Measurements from ENCODE around the gene LPP.

DNA sequence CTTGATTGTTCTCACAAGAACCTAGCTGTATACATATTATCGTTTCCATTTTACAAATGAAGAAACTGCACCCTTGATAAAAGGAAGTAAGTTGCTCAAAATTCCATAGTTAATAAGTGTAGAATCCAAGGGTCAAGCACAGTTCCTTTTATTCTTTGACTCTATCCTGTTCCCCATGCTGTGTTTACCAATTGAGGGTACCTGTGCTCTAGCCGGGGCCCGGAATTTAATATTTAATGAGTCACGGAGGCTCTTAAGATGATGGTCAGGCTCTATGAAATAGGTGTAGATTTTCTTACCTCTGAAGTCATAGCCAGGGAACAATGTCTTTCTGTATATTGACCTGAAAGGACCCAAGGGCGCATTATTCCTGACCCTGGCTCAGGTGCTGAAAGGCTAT is 65.2 kb downstream of the LPP start:
- TF ChIP-seq EZH2 (IDR thresholded peaks at IDR 0.05; ENCODE audit: low read length, unreplicated experiment) (no peak), CTCF (conservative IDR thresholded peaks at IDR 0.05; ENCODE audit: low read depth, low read length) (no peak), EZH2phosphoT487 (IDR thresholded peaks at IDR 0.05; ENCODE audit: borderline replicate concordance, low read length) (no peak)

Measured in PC-3 (cell line).